NCI-H345 treated with DMSO at 0.1 percent for 48 hours (cell line): Measurements from ENCODE around the gene IFIT3.
"Not testable (repeated sequence)": the region's sequence is repeated elsewhere in the genome, so short reads cannot be mapped to it uniquely, and the experiment has no call there.

Experiments used
- DNase-seq: peaks from one replicate; lab custom pipeline; 2025; ENCODE audit not compliant: unreplicated experiment; lab: John Stamatoyannopoulos, UW

IFIT3 gene

DNA sequence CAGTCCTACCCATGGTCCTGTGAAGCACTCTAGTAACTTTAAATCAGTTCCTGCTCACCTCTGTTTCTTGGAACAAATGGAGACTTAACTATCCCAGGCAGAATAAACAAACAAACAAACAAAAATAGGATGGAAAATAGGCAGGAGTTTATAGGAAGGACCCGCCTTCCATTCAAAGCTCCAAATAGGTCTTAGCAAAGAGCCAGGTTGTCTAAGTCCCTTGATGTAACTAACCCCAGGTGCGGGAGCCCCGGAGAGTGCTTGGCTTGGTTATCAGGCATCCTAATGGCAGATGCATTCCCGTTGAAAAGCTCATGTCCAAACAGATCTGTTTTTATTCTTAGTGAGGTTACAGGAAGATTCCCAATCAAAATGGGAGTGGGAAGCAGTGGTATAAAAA lies 23.8 kb upstream of the IFIT3 start:
- DNase-seq = no peak

DNA sequence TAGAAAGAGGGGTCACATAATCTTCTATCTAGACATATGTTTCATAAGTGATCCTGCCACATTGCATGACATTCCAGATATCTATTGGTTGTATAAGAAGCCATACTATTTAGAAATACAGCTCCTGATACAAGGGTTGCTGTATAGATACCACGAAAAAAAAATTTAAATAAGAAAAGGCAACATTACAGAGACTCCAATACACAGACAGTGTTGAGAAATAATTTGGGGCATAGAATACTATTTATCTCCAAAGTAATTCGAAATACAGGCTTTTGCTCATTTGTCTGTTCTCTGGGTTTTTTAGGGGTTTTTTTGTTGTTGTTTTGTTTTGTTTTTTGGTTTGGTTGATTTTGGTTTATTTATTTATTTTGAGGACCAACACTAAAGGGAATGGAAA lies 23.4 kb upstream of the IFIT3 start:
- DNase-seq = no peak

- no peak for DNase-seq
Measured at GRCh38 chr10:89304925-89305324, 22.9 kb upstream of the IFIT3 start.

DNA sequence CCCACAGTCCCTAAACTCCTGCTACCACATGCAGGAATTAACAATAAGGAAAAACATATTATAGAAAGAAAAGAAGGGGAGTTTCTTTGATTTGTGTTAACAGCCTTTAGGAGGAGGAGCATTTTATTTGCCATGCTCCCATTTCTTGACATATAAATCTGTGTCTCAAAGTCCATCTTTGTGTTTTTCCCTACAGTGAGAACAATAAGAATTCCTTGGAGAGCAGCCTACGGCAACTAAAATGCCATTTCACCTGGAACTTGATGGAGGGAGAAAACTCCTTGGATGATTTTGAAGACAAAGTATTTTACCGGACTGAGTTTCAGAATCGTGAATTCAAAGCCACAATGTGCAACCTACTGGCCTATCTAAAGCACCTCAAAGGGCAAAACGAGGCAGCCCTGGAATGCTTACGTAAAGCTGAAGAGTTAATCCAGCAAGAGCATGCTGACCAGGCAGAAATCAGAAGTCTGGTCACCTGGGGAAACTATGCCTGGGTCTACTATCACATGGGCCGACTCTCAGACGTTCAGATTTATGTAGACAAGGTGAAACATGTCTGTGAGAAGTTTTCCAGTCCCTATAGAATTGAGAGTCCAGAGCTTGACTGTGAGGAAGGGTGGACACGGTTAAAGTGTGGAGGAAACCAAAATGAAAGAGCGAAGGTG lies 21.9 kb upstream of the IFIT3 start:
- no peak for DNase-seq

DNA sequence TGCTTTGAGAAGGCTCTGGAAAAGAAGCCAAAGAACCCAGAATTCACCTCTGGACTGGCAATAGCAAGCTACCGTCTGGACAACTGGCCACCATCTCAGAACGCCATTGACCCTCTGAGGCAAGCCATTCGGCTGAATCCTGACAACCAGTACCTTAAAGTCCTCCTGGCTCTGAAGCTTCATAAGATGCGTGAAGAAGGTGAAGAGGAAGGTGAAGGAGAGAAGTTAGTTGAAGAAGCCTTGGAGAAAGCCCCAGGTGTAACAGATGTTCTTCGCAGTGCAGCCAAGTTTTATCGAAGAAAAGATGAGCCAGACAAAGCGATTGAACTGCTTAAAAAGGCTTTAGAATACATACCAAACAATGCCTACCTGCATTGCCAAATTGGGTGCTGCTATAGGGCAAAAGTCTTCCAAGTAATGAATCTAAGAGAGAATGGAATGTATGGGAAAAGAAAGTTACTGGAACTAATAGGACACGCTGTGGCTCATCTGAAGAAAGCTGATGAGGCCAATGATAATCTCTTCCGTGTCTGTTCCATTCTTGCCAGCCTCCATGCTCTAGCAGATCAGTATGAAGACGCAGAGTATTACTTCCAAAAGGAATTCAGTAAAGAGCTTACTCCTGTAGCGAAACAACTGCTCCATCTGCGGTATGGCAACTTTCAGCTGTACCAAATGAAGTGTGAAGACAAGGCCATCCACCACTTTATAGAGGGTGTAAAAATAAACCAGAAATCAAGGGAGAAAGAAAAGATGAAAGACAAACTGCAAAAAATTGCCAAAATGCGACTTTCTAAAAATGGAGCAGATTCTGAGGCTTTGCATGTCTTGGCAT lies 21.1 kb upstream of the IFIT3 start:
- no peak for DNase-seq

DNA sequence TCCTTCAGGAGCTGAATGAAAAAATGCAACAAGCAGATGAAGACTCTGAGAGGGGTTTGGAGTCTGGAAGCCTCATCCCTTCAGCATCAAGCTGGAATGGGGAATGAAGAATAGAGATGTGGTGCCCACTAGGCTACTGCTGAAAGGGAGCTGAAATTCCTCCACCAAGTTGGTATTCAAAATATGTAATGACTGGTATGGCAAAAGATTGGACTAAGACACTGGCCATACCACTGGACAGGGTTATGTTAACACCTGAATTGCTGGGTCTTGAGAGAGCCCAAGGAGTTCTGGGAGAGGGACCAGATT lies 20.6 kb upstream of the IFIT3 start:
- no peak for DNase-seq

DNA sequence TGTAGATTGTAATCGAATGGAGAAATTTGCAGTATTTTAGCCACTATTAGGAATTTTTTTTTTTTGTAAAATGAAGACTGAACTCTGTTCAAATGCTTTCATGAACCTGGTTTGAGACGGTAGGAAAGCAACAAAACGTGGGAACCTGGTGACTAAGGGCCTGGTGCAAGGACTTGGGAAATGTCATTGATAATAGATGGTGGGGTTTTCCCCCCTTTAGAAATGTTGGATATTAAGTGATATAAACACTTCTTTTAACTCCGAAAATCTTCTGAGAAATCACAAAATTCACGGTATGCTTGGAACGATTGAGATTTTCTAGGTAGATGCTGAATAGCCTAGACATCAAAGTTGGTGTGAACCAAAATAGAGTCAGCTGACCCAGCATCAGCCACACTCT lies 19.5 kb upstream of the IFIT3 start:
- no peak for DNase-seq

DNA sequence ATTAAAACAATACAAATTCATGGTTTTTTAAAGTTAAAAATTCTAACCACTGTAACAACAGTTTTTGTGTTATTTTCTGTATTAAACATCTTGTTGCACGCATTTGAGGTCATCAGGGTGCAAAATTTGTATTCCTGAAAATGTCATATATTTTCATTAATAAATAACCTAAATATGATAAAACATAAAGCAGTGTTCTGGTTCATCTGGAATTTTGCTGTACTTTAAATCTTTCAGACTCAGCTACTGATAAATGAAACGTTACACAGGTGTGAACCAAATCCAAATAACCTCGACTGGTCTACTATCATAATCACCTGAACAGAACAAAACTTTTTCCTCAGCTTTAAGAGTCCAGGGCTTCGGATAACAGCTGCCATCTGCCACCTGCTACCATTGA lies 19.1 kb upstream of the IFIT3 start:
- DNase-seq = no peak

GRCh38 chr10:89309156-89310055 lies 18.4 kb upstream of the IFIT3 start:
- DNase-seq = no peak

DNA sequence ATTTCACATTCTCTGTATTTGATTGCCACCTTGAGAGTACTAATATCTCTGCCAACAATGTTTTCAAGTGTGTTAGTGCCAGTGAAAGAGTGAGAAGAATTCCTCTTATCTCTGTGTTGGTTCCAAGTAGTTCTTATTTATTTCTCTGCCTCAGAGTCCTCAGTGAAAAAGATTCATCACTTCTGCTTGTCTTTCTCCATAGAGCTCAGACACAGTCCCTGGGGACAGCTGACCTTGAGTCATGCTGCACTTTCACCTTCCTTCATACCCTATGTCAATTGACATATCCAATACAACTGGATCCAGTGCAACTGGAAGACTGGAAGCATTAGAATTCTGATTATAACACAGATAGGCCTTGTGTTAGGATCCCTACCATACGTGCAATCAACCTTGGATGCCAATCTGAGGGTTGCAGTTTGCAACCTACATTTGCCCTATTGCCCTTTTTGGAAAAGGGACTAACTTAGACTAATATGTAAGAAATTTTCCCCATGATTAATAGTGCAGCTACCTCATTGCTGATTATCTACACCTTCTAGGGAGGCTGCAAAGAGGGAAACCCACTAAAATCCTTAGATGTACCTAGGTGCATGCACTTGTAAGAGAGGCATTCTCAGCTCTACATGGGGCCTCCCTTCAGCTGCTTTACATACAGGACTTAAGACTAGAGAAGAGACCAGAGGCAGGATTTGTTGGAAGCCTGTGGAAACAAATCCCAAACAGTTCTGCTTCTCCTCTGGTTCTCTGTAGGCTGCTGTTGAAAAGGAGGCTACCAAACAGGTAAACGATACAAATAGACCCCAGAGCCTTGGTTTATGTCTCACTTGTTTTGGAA lies 17.5 kb upstream of the IFIT3 start:
- no peak for DNase-seq

DNA sequence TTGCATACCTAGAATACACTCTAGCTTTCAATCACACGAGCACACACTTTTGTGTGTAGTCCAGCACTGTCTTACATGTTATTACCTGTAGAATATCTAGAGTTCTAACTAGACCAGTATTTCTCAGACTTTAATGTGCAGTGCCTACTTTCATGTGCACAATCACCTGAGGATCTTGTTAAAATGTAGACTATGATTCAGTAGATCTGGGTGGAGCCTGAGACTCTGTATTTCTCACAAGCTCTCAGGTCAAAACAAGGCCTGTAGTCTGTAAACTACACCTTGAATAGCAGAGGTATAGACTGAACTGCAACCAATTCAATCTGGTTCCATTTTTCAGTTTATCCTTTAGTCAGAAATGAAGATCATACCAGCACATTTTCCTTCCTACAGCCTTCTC lies 14.8 kb upstream of the IFIT3 start:
- DNase-seq = no peak

DNA sequence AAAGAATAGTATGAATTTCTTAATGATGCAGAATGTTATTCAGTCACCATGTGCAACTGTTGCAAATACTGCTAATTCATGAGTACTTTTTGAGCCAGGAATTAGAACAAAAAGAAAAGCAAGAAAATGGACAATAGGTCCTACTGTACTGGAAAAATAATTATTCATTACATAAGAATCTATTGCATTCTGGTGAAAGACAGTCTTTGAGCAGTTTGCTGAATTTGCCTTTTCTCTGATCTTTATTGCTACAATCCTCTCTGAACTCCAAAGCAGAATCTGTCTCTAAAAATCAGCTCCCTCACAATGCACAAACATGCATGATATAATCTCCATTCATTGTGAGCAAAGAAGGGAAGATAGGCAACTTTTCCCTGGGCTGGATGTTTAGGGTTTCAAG lies 13.1 kb upstream of the IFIT3 start:
- DNase-seq = no peak

DNA sequence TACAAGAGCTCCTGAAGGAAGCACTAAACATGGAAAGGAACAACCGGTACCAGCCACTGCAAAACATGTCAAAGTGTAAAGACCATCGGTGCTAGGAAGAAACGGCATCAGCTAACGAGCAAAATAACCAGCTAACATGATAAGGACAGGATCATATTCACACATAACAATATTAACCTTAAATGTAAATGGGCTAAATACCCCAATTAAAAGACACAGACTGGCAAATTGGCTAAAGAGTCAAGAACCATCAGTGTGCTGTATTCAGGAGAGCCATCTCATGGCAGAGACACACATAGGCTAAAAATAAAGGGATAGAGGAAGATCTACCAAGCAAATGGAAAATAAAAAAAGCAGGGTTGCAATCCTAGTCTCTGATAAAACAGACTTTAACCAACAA lies 9.8 kb upstream of the IFIT3 start:
- DNase-seq = not testable (repeated sequence)

- not testable (repeated sequence) for DNase-seq
Measured at GRCh38 chr10:89325081-89325480, 2.7 kb upstream of the IFIT3 start.

GRCh38 chr10:89325856-89326255 lies 1.9 kb upstream of the IFIT3 start:
- DNase-seq = not testable (repeated sequence)

DNA sequence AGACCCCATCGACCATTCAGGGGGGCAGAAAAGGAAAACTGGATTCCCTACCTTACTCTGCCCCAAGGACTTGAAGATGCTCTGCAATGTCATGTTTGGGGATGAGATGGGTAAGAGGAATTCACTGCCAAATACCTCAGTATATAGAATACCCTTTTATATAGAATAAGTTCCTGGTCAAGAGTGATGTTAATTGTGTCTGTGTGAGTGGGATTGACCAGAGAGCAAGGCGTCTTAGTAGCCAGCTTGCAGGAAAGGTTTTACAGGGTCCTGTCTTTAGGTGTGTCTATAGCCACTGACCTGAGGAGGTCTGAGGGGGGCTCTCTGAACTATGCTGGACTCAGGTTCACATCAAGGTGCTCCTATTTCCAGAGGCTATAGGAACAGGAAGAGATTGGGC lies 1.4 kb downstream of the IFIT3 start:
- no peak for DNase-seq

DNA sequence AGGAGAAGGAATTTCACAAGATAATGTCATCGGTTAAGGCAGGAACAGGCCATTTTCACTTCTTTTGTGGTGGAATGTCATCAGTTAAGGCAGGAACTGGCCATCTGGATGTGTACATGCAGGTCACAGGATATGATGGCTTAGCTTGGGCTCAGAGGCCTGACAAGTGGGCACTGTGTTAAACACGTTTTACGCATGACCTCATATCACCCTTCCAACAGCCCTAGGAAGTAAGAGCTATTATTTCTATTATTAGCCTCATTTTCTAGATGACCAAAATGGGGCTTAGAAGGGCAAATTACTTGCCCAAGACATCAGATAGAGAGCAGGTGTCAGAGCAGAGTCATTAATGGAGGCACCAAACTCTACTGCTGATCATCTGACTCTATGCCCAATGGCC lies 2.2 kb downstream of the IFIT3 start:
- DNase-seq = not testable (repeated sequence)

DNA sequence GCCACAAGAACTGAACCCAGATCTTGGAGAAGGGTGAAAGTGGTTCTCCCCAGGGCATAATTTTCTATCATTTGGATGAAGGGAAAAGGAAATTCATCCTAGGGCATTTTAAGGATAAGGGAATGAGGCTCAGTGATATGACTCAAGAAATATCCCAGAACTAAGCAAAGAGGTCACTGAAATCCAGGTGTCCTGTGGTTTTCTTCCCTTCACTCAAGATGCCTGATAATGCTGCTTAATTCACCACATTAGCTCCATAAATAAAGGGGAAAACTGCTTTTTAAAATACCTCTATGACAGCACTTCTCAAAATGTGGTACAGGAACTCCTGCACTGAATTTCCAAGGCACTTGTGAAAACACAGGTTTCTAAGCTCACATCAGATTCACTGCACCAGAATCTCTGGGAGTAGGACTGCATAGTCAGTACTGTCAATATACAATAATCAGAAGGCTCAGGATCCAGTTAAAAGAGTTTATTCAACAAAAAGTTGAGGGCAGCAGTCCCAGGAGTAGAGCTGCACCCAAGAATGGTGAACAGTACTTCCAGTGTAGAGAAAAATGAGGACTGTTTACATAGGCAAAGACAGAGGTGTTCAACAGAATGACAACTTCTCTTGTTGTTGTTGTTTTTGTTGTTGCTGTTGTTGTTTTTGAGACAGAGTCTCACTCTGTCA lies 2.9 kb downstream of the IFIT3 start:
- no peak for DNase-seq

- DNase-seq = not testable (repeated sequence)
Measured at GRCh38 chr10:89331487-89332122, 3.8 kb downstream of the IFIT3 start.

DNA sequence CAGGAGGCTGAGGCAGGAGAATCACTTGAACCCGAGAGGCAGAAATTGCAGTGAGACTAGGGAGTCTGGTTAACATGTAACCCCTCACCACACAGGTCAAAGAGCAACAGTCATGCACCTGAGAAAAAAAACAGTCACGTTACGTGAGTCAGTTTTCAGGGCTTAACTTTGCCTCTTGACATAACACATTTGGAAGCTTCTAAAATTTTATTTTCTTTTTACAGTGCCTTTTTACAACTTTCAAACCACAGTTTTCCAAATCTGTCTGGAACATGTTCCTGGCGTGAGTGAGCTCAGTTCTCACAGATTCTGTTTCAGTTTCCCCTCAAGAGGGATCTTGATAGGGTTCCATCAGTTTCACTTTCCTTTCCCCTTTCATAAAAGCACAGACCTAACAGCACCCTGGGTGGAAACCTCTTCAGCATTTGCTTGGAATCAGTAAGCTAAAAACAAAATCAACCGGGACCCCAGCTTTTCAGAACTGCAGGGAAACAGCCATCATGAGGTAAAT lies 4.4 kb downstream of the IFIT3 start:
- DNase-seq = no peak
